Progenitor cell of endocrine pancreas (in vitro differentiated cells): Measurements from ENCODE around the gene USP6NL. TPM values are rescaled to one million over a fixed set of nuclear protein-coding genes. Genes with fewer than 3 reads are reported as not detected.

ENCODE experiments used
- DNase-seq: peaks from one replicate; pipeline ENCODE4 v3.0.0; 2021; ENCODE audit warnings: low spot score; ENCODE audit not compliant: unreplicated experiment
- H3K27ac Mint-ChIP-seq: 2 replicates; pipeline ENCODE4 v1.8.0; 2021; ENCODE audit warnings: mild to moderate bottlenecking, moderate library complexity, mixed read lengths
- H3K27me3 Mint-ChIP-seq: 2 replicates; pipeline ENCODE4 v1.8.0; 2021; ENCODE audit warnings: mixed read lengths
- H3K36me3 Mint-ChIP-seq: 2 replicates; pipeline ENCODE4 v1.8.0; 2022; ENCODE audit warnings: mixed read lengths; ENCODE audit not compliant: insufficient read depth
- H3K4me1 Mint-ChIP-seq: 2 replicates; pipeline ENCODE4 v1.8.0; 2021; ENCODE audit warnings: low read depth, mixed read lengths
- H3K4me3 Mint-ChIP-seq: 2 replicates; pipeline ENCODE4 v1.8.0; 2021; ENCODE audit warnings: low read depth, mild to moderate bottlenecking, moderate library complexity, mixed read lengths
- H3K9me3 Mint-ChIP-seq: 2 replicates; pipeline ENCODE4 v1.8.0; 2021; ENCODE audit warnings: low read depth, mixed read lengths
- CTCF ChIP-seq: fragments of 200-600 bp; sonication (generic); IDR thresholded peaks from one replicate; pipeline ENCODE4 v1.5.0; 2021; ENCODE audit warnings: antibody characterized with exemption, mild to moderate bottlenecking; ENCODE audit not compliant: unreplicated experiment
- total RNA-seq: library from RNA; stranded (reverse); gene quantifications from 2 replicates; pipeline ENCODE4 v1.2.1, GENCODE V29; 2021

USP6NL gene
- total RNA-seq, 1 donor from 2014 or later, result 37.3 TPM

- Mint-ChIP-seq H3K9me3 (no peaks in the 10 kb centered on the region), H3K4me3 (no peak overlapping the region), H3K36me3 (peaks cover 9% of the 10 kb centered on the region), H3K4me1 (peaks cover under 1% of the 10 kb centered on the region), H3K27me3 (no peaks in the 10 kb centered on the region), H3K27ac (no peak overlapping the region)
- no peak for DNase-seq
- TF ChIP-seq CTCF, result no peak
These were observed 84.4 kb downstream of the USP6NL start for GRCh38 chr10:11527068-11527467.

- no peaks in the 10 kb centered on the region for H3K9me3 Mint-ChIP-seq
- no peak overlapping the region for H3K4me3 Mint-ChIP-seq
- TF ChIP-seq CTCF, result no peak
- no peak overlapping the region for H3K27ac Mint-ChIP-seq
- DNase-seq, result no peak
- H3K36me3 Mint-ChIP-seq, result peaks cover 12% of the 10 kb centered on the region
- H3K27me3 Mint-ChIP-seq, result no peaks in the 10 kb centered on the region
- no peaks in the 10 kb centered on the region for H3K4me1 Mint-ChIP-seq
These were observed 85.9 kb downstream of the USP6NL start for GRCh38 chr10:11525503-11525902.

- Mint-ChIP-seq H3K27ac (no peak overlapping the region), H3K4me1 (no peaks in the 10 kb centered on the region), H3K36me3 (peaks cover 13% of the 10 kb centered on the region), H3K4me3 (no peak overlapping the region), H3K9me3 (no peaks in the 10 kb centered on the region), H3K27me3 (no peaks in the 10 kb centered on the region)
- no peak for DNase-seq
- no peak for TF ChIP-seq CTCF
These were observed 88.6 kb downstream of the USP6NL start for GRCh38 chr10:11522821-11523245.

- no peak for DNase-seq
- no peak for TF ChIP-seq CTCF
- Mint-ChIP-seq H3K4me1 (peaks cover 3% of the 10 kb centered on the region), H3K27me3 (no peaks in the 10 kb centered on the region), H3K4me3 (no peak overlapping the region), H3K27ac (no peak overlapping the region), H3K9me3 (no peaks in the 10 kb centered on the region), H3K36me3 (peaks cover 11% of the 10 kb centered on the region)
These were observed 89.6 kb downstream of the USP6NL start for GRCh38 chr10:11521860-11522259.

- no peaks in the 10 kb centered on the region for H3K9me3 Mint-ChIP-seq
- H3K27ac Mint-ChIP-seq, result no peak overlapping the region
- H3K4me1 Mint-ChIP-seq, result peaks cover 3% of the 10 kb centered on the region
- TF ChIP-seq CTCF, result no peak
- H3K4me3 Mint-ChIP-seq, result no peak overlapping the region
- no peaks in the 10 kb centered on the region for H3K27me3 Mint-ChIP-seq
- peaks cover 7% of the 10 kb centered on the region for H3K36me3 Mint-ChIP-seq
- DNase-seq, result no peak
These were observed 90.6 kb downstream of the USP6NL start for GRCh38 chr10:11520892-11521291.
